HG03439 (cell line): Measurements from ENCODE around the gene CFAP45.
A peak's percentile ranks its signal among the peaks of the same experiment; 100 is the strongest.

Experiments
- ATAC-seq: cut with Tn5 transposase; IDR thresholded peaks from one replicate; pipeline ENCODE4 v1.9.1; 2021; ENCODE audit warnings: mild to moderate bottlenecking, moderate library complexity; ENCODE audit not compliant: unreplicated experiment

Gene CFAP45

DNA sequence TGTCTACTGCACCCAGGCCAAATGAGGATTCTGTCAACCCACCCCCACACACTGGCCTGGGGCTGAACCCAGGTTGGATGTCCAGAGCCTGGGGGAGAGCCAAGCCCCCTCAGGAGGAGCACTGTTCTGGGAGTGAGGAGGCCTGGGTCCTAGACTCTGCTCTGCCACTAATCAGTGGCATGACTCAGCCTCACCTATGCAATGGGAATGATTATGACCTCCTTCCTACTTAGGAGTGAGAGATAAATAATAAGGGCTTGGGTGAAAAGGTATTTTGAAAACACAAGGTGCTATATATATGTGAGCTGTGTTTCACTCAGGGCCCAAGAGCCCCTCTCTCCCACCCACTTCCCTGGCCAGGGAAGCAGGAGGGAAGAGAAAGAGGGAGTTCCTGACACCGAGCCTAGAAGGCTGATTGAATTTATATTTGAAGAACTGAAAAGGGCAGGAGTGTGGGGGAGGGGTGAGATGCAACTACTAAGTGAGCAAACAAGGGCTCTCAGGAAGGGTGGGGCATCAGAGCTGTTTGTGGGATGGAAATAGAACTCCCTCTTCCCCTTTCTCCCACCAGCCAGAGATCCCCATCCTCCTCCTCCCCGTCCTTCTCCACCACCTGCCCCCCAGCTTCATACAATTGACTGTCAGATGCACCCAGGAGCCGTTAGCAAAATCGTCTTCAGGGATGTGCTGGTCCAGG lies 37.2 kb upstream of the CFAP45 start:
- ATAC-seq: no peak

DNA sequence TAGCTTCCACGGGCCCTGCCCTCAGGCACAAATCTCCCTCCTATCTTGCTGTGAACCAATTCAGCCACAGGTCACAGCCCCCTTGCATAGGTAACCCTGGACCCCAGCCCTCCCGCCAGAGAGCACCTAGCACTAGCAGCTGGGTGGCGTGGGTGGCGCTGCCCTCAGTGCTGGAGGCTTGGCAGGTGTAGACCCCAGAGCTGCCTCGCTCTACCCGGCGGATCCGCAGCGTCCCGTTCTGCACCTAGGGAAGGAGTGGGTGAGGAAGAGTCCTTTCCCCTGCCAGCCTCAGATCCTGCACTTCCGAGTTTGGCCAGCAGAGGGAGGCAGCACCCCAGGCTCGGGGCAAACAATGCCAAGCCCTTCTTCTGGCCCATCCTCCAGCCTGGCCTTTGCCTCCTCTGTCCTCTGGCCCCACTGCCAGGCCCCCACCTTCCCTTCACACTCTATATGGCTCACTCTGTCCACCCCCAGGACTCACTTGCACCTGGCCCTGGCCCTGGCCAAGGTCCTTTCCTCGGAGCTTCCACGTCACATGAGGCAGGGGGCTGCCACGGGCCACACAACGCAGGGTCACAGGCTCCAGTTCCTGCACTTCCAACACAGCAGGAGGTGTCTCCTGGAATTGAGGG lies 36.4 kb upstream of the CFAP45 start:
- peak; percentile 49 for ATAC-seq

- ATAC-seq: no peak
Measured at GRCh38 chr1:159935719-159936272, 35.8 kb upstream of the CFAP45 start.

- ATAC-seq: no peak
Measured at GRCh38 chr1:159935305-159935704, 35.3 kb upstream of the CFAP45 start.

DNA sequence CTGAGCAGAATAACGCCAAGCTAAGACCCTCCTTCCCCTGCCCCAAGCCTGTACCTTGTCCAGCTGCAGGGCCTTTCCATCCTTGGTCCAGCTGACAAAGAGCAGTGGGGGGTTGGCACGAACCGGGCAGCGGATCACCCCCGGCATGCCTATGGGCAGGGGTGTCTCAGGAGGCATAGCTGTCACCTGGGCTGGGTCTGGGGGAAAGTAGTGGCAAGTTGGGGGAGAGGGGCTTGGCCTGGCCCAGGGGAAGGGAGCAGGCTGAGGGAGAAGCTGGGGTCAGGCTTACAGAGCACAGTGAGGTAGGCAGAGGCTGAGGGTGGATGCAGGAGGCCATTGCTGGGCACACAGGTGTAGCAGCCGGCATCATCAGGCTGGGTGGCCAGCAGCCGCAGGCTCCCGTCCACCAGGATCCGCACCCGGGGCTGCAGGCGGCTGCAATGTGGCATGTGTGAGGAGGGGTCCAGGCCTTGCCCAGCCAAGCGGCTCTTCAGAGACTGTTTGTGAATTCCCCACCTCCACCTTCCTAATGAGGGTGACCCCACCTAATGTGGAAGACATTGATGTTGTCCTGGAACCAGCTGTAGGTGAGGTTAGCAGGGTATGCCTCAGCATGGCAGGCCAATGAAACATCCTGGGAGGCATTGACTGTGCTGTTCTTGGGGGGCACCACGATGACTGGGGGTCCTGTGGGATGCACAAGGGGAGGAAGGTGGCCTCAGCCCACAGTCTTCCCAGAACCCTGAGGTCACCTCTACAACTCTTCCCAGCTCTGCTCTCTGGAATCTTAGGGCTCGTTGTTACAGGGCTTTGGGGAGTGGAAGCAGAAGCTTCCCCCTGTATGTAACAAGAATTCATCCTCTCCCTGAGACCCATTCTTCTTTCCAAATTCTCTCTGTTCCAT lies 34.4 kb upstream of the CFAP45 start:
- ATAC-seq: no peak

- ATAC-seq: no peak
Measured at GRCh38 chr1:159933347-159933746, 33.4 kb upstream of the CFAP45 start.

DNA sequence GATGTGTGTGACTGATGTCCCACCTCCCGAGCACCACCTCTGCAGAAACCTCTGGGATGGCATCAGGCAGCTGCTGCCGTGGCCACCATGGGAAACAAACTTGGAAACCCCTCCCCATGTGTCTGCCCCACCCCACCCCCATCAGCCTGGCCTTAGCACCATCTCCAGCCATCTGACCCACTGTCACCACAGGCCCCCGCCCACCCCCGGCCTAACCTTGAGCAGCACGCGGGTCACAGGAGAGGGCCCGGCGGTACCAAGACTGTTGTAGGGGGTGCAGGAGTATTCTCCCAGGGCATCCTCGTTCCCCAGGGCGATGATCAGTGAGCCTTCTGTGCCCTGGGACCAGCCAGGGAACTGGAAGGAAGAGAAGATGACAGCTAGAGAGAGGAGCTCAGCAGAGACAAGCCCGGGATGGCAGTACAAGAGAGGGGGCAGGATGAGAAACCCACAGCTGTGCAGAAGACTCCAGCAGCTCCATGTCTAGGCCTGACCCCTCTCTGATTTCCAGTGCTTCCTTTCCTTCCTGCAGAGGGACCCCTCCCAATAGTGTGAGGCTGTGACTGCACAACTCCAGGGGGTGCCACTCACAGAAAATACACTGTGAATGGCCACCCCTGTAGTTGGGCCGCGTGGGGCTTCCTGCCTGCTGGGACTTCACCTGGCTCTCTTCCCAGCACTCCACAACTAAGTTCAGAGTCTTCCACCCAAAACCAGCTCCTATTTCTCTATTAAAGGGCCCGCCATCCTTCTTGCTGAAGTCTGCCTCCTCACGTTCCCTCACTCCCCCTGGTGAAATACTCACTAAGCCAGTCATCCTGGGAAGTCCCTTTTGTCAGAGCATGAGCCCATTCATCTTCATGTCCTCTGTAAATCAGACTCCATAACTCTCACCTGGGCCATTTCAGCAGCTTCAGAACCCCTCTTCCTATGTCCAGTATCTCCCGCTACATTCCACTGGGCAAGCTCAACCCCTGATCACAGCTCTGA lies 32.6 kb upstream of the CFAP45 start:
- no peak for ATAC-seq

- ATAC-seq: no peak
Measured at GRCh38 chr1:159931795-159932173, 31.8 kb upstream of the CFAP45 start.

DNA sequence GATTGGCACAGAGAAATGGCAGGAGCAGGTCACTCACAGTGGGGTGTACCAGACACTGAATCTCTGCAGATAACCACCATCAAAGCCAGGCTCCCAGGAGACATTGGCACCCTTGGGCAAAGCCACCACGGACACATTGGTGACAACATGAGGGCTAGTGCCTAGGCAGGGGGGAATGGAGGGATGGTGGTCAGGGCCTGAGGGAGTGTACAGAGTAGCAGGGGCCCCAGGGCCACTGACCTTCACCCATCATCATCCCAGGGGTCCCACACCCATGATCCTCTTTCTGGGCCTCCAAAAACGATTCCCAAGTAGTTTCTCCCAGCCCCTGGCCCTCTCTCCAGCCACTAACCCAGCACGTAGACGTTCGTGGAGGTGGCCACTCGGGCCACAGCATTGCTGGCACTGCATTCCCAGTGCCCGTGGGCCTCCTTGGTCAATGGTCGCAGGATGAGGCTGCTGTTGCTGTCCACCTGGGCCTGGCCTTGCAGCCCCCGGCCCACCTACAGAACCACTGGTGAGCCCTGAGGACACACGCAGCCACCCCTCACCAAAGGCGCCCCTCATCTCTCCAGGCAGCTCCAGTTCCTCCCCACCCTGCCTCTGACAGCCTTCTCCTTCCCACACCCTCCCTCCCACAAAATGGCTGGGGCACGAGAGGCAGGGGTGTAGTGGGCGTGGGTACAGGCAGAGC lies 31.3 kb upstream of the CFAP45 start:
- ATAC-seq: no peak

GRCh38 chr1:159930634-159931033 lies 30.7 kb upstream of the CFAP45 start:
- ATAC-seq: no peak

GRCh38 chr1:159930216-159930615 lies 30.3 kb upstream of the CFAP45 start:
- no peak for ATAC-seq

- no peak for ATAC-seq
Measured at GRCh38 chr1:159929155-159930051, 29.4 kb upstream of the CFAP45 start.

DNA sequence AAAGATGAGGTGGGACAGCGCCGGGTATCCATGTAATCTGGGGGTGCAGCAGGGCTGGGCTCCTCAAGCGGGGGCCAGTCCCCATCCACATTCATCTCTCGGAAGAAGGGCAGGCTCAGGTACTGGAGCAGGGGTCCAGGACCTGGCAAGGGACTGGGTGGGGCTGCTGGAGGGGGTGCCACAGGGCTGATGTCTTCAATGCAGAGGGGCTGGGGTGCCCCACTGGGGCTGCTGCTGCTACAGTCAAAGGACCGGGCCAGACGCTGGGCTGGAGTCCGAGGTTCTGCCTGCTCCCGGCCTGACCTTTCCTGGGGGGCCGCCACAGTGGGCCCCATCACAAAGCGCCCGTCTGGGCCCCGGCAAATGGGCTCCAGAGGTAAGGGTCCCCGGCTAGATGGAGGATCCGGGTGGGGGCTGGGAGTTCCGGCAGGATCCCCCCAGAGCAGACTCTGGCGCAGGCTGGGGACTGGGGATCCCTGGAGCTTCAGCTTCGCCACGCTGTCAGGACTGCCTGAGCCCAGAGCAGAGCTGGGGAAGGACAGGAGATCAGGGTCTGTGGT lies 28.6 kb upstream of the CFAP45 start:
- no peak for ATAC-seq

GRCh38 chr1:159927849-159928431 lies 28.0 kb upstream of the CFAP45 start:
- ATAC-seq: no peak

DNA sequence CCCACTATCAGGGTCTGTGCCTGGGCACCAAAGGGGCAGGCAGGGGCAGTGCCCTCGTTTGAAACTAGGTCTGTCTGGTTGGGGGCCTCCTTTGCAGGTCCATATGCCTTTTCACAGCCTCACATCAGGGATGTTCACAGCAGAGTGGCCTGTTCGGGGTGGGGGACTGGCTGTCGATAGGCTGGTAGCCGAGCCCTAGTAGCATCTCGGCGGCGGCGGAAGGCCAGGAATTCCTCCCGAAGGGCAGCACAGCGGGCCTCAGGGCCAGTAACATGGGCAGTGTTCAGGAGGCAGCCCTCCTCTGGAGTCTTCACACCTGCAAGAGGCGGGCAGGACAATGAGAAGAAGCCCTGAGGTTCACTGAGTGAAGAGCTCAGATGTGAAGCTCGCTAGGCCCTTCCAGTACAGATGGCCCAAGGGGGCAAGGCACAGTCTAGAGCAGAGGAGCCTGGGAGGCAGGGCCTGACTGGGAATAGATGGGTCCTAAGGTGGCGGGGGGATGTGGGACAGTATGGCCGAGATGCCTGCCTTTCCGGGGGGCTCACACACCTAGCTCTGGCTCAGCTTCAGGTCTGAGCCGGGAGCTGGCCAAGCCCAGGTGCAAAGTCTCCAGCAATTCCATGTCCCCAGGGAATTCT lies 27.4 kb upstream of the CFAP45 start:
- no peak for ATAC-seq

- peak; percentile 15 for ATAC-seq
Measured at GRCh38 chr1:159925719-159926078, 25.7 kb upstream of the CFAP45 start.
